ENCODE results near the gene LNP1. TPM values are rescaled to one million over a fixed set of nuclear protein-coding genes. Genes with fewer than 3 reads are reported as not detected.

LNP1 gene
- total and polyA plus RNA-seq, 9 of the 15 experiments (the other 6 are each of a cell fraction or from before 2014, with no cell fraction given): 1.9 to 5.2 (median 4.5) TPM

DNA sequence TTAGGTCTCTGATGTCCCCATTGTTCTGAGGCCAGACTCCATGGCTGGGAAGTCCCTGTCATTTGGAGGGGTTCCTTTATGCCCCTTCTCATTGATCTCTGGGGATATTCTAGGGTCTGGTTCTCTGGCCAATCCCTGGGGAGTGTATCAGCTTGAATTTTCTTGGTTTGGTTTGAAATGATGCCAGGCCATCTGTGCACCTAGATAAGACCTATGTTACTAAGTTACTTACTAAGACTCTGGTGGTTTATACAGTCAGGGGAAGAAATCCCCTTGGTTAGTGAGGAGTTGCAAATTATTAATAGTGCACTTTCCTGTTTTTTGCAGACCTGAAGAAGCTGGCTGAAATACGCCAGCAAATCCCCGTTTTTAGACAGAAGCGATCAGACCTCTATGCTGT is 46.5 kb upstream of the LNP1 start:
- intact Hi-C loops (cut with micrococcal nuclease): no loop called here
- TF ChIP-seq, protein P1, sequence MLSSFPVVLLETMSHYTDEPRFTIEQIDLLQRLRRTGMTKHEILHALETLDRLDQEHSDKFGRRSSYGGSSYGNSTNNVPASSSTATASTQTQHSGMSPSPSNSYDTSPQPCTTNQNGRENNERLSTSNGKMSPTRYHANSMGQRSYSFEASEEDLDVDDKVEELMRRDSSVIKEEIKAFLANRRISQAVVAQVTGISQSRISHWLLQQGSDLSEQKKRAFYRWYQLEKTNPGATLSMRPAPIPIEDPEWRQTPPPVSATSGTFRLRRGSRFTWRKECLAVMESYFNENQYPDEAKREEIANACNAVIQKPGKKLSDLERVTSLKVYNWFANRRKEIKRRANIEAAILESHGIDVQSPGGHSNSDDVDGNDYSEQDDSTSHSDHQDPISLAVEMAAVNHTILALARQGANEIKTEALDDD (IDR thresholded peaks at IDR 0.05): 0 out of 2 replicates have a peak, but pooled peaks have one; percentile 36
- TF ChIP-seq CBFA2T3 (IDR thresholded peaks at IDR 0.05) (peak; percentile 22; the same call in 1 of the 2 replicates), NFIC (IDR thresholded peaks at IDR 0.05) (peak; percentile 38; the same call in 1 of the 2 replicates), TCF3 (CRISPR knock-in tag; IDR thresholded peaks at IDR 0.05) (peak; percentile 21; the same call in 1 of the 2 replicates)
- TF ChIP-seq, protein P2, sequence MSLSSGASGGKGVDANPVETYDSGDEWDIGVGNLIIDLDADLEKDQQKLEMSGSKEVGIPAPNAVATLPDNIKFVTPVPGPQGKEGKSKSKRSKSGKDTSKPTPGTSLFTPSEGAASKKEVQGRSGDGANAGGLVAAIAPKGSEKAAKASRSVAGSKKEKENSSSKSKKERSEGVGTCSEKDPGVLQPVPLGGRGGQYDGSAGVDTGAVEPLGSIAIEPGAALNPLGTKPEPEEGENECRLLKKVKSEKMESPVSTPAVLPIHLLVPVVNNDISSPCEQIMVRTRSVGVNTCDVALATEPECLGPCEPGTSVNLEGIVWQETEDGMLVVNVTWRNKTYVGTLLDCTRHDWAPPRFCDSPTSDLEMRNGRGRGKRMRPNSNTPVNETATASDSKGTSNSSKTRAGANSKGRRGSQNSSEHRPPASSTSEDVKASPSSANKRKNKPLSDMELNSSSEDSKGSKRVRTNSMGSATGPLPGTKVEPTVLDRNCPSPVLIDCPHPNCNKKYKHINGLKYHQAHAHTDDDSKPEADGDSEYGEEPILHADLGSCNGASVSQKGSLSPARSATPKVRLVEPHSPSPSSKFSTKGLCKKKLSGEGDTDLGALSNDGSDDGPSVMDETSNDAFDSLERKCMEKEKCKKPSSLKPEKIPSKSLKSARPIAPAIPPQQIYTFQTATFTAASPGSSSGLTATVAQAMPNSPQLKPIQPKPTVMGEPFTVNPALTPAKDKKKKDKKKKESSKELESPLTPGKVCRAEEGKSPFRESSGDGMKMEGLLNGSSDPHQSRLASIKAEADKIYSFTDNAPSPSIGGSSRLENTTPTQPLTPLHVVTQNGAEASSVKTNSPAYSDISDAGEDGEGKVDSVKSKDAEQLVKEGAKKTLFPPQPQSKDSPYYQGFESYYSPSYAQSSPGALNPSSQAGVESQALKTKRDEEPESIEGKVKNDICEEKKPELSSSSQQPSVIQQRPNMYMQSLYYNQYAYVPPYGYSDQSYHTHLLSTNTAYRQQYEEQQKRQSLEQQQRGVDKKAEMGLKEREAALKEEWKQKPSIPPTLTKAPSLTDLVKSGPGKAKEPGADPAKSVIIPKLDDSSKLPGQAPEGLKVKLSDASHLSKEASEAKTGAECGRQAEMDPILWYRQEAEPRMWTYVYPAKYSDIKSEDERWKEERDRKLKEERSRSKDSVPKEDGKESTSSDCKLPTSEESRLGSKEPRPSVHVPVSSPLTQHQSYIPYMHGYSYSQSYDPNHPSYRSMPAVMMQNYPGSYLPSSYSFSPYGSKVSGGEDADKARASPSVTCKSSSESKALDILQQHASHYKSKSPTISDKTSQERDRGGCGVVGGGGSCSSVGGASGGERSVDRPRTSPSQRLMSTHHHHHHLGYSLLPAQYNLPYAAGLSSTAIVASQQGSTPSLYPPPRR (CRISPR knock-in tag; IDR thresholded peaks at IDR 0.05; ENCODE audit: borderline replicate concordance): no peak
- CTCF ChIA-PET (ENCODE audit: low intra/inter-chr PET ratio): no interaction called here
- no peak for FAIRE-seq
- no peak for ATAC-seq
- in situ Hi-C loops (cut with MboI): no loop called here
- H3K9ac ChIP-seq (ENCODE audit: insufficient read depth in 1 of 2, low read depth in 2 of 2, low read length in 2 of 2): no peak overlapping the region
- POLR2A ChIA-PET: interaction anchor here (1.0 to 1.6 kb wide), 3 partner anchors 9 to 47 kb away, joined by 3 to 7 read pairs (median 3); partner anchors contain the start of genes LNP1 and TOMM70
- H4K20me1 ChIP-seq (replicated peaks; ENCODE audit: control insufficient read depth, insufficient read depth, low read length): no peaks in the 10 kb centered on the region
- H3K27me3 ChIP-seq (ENCODE audit: control insufficient read depth in 2 of 2, insufficient read depth in 2 of 2, low read length in 2 of 2): no peaks in the 10 kb centered on the region
- H3K4me3 ChIP-seq: no peak overlapping the region
- no peak overlapping the region for H3K27ac ChIP-seq (ENCODE audit: extremely low read depth, low read depth, low read length)
- H3K4me1 ChIP-seq (replicated peaks in 1 of 2; ENCODE audit: control insufficient read depth in 2 of 2, insufficient read depth in 2 of 2, low read length in 2 of 2): no peaks in the 10 kb centered on the region; a peak in 2 of 5 replicates
- no peak overlapping the region for H2AFZ ChIP-seq (ENCODE audit: low read depth, low read length)
- H3K79me2 ChIP-seq (ENCODE audit: control insufficient read depth, insufficient read depth, low read length): no peaks in the 10 kb centered on the region
- H3K9me3 ChIP-seq (replicated peaks; ENCODE audit: control insufficient read depth, insufficient read depth, low read depth, low read length): no peaks in the 10 kb centered on the region
- no peak for DNase-seq (ENCODE audit: extremely low read depth in 1 of 4, low spot score in 3 of 4)
- WGBS (ENCODE audit: insufficient coverage, low coverage, missing lambda C conversion rate): 83% methylated on average over 3 of the region's 3 CpGs
- BruUV-seq (replicated peaks): no TSS peak
- H3K4me2 ChIP-seq (ENCODE audit: insufficient read depth, low read length): no peak overlapping the region
- peaks cover 17% of the 10 kb centered on the region; the same call in 2 of the 3 replicates for H3K36me3 ChIP-seq (ENCODE audit: control insufficient read depth, insufficient read depth, low read length)
- no peaks in the 10 kb centered on the region for H3K9me1 ChIP-seq (ENCODE audit: control insufficient read depth, insufficient read depth, low read length)

All from K562 (cell line).